ENCODE data around the gene MRPS2.

GRCh38 chr9:135480940-135481310 is 19.6 kb upstream of the MRPS2 start:
- TF ChIP-seq EGR1 (IDR thresholded peaks at IDR 0.05; ENCODE audit: borderline replicate concordance in 1 of 2, low read depth in 2 of 2, low read length in 2 of 2) (no peak), E2F4 (IDR thresholded peaks at IDR 0.05; ENCODE audit: low read depth, low read length) (no peak), MYC (IDR thresholded peaks at IDR 0.05; ENCODE audit: insufficient read depth, insufficient read length, insufficient replicate concordance, low read length, severe bottlenecking) (no peak), CTCF (IDR thresholded peaks at IDR 0.05 in 2 of 3, conservative IDR thresholded peaks at IDR 0.05 in 1 of 3; ENCODE audit: control insufficient read depth in 2 of 3, extremely low read depth in 1 of 3, insufficient read depth in 1 of 3, low read depth in 3 of 3, low read length in 3 of 3) (no peak), BRCA1 (IDR thresholded peaks at IDR 0.05; ENCODE audit: low read depth, low read length) (no peak), STAT1 (conservative IDR thresholded peaks at IDR 0.05) (no peak)

All from GM12878 (cell line).